ENCODE results near the gene HELZ.

The HELZ gene

GRCh38 chr17:67139289-67139688, 105.7 kb downstream of the HELZ start:
- H3K9ac ChIP-seq (ENCODE audit: low read depth, low read length) = no peak overlapping the region
- peaks cover 33% of the 10 kb centered on the region for H3K36me3 ChIP-seq (ENCODE audit: insufficient read depth, low read length)
- no peaks in the 10 kb centered on the region for H3K4me1 ChIP-seq (ENCODE audit: insufficient read depth, low read length)
- WGBS = no CpG with 5 or more reads among the region's 1 CpG
- no peaks in the 10 kb centered on the region for H3K27me3 ChIP-seq (ENCODE audit: insufficient read depth, low read length)
- H3K4me3 ChIP-seq (ENCODE audit: low read length) = no peak overlapping the region
- no peak overlapping the region for H3K27ac ChIP-seq (ENCODE audit: low read depth, low read length)
- no peaks in the 10 kb centered on the region for H3K9me3 ChIP-seq (ENCODE audit: insufficient read depth, low read depth, low read length)

- no peaks in the 10 kb centered on the region for H3K4me1 ChIP-seq (ENCODE audit: insufficient read depth, low read length)
- peaks cover 25% of the 10 kb centered on the region for H3K36me3 ChIP-seq (ENCODE audit: insufficient read depth, low read length)
- H3K27ac ChIP-seq (ENCODE audit: low read depth, low read length) = no peak overlapping the region
- no peaks in the 10 kb centered on the region for H3K27me3 ChIP-seq (ENCODE audit: insufficient read depth, low read length)
- no peak overlapping the region for H3K9ac ChIP-seq (ENCODE audit: low read depth, low read length)
- H3K4me3 ChIP-seq (ENCODE audit: low read length) = no peak overlapping the region
- H3K9me3 ChIP-seq (ENCODE audit: insufficient read depth, low read depth, low read length) = no peaks in the 10 kb centered on the region
Observed at GRCh38 chr17:67138392-67138791, 106.6 kb downstream of the HELZ start.

DNA sequence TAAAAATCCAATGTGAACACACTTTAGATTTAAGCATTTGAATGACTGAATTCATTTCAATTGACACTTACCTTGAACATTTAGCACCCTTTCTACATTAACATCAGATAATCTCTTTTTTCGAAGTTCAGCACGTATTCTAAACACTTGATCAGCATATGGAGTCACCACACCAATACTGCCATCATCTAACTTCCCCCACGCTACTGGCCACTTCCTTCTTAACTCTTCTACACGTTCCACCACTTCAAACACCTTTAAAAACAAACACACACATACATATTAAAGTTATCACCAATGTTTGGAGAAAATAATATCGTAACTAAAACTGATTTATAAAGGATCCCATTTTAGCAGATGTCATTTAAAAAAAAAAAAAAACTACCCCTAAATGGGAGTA, 107.1 kb downstream of the HELZ start:
- Histone ChIP-seq H3K9me3 (ENCODE audit: insufficient read depth, low read depth, low read length) (no peaks in the 10 kb centered on the region), H3K27ac (ENCODE audit: low read depth, low read length) (no peak overlapping the region), H3K4me3 (ENCODE audit: low read length) (no peak overlapping the region), H3K27me3 (ENCODE audit: insufficient read depth, low read length) (no peaks in the 10 kb centered on the region), H3K9ac (ENCODE audit: low read depth, low read length) (no peak overlapping the region), H3K36me3 (ENCODE audit: insufficient read depth, low read length) (peaks cover 25% of the 10 kb centered on the region), H3K4me1 (ENCODE audit: insufficient read depth, low read length) (no peaks in the 10 kb centered on the region)
- 93% methylated on average over 4 of the region's 5 CpGs for WGBS

- H3K9me3 ChIP-seq (ENCODE audit: insufficient read depth, low read depth, low read length) = no peaks in the 10 kb centered on the region
- H3K9ac ChIP-seq (ENCODE audit: low read depth, low read length) = no peak overlapping the region
- peaks cover 28% of the 10 kb centered on the region for H3K36me3 ChIP-seq (ENCODE audit: insufficient read depth, low read length)
- no peak overlapping the region for H3K4me3 ChIP-seq (ENCODE audit: low read length)
- H3K27ac ChIP-seq (ENCODE audit: low read depth, low read length) = no peak overlapping the region
- 95% methylated on average over 3 of the region's 3 CpGs for WGBS
- H3K27me3 ChIP-seq (ENCODE audit: insufficient read depth, low read length) = no peaks in the 10 kb centered on the region
- no peaks in the 10 kb centered on the region for H3K4me1 ChIP-seq (ENCODE audit: insufficient read depth, low read length)
Observed at GRCh38 chr17:67137026-67137370, 108.0 kb downstream of the HELZ start.

GRCh38 chr17:67136191-67137025, 108.6 kb downstream of the HELZ start:
- 88% methylated on average over 5 of the region's 5 CpGs for WGBS
- no peaks in the 10 kb centered on the region for H3K4me1 ChIP-seq (ENCODE audit: insufficient read depth, low read length)
- no peak overlapping the region for H3K4me3 ChIP-seq (ENCODE audit: low read length)
- H3K27ac ChIP-seq (ENCODE audit: low read depth, low read length) = no peak overlapping the region
- H3K9ac ChIP-seq (ENCODE audit: low read depth, low read length) = no peak overlapping the region
- H3K9me3 ChIP-seq (ENCODE audit: insufficient read depth, low read depth, low read length) = no peaks in the 10 kb centered on the region
- H3K27me3 ChIP-seq (ENCODE audit: insufficient read depth, low read length) = no peaks in the 10 kb centered on the region
- H3K36me3 ChIP-seq (ENCODE audit: insufficient read depth, low read length) = peaks cover 28% of the 10 kb centered on the region

- Histone ChIP-seq H3K36me3 (ENCODE audit: insufficient read depth, low read length) (peaks cover 37% of the 10 kb centered on the region), H3K27me3 (ENCODE audit: insufficient read depth, low read length) (no peaks in the 10 kb centered on the region), H3K9ac (ENCODE audit: low read depth, low read length) (no peak overlapping the region), H3K27ac (ENCODE audit: low read depth, low read length) (no peak overlapping the region), H3K9me3 (ENCODE audit: insufficient read depth, low read depth, low read length) (no peaks in the 10 kb centered on the region), H3K4me3 (ENCODE audit: low read length) (no peak overlapping the region), H3K4me1 (ENCODE audit: insufficient read depth, low read length) (no peaks in the 10 kb centered on the region)
Observed at GRCh38 chr17:67133161-67133560, 111.8 kb downstream of the HELZ start.

- Histone ChIP-seq H3K9ac (ENCODE audit: low read depth, low read length) (no peak overlapping the region), H3K27me3 (ENCODE audit: insufficient read depth, low read length) (no peaks in the 10 kb centered on the region), H3K27ac (ENCODE audit: low read depth, low read length) (no peak overlapping the region), H3K36me3 (ENCODE audit: insufficient read depth, low read length) (peaks cover 34% of the 10 kb centered on the region), H3K4me1 (ENCODE audit: insufficient read depth, low read length) (no peaks in the 10 kb centered on the region), H3K9me3 (ENCODE audit: insufficient read depth, low read depth, low read length) (no peaks in the 10 kb centered on the region), H3K4me3 (ENCODE audit: low read length) (no peak overlapping the region)
- WGBS = 95% methylated on average over 1 of the region's 1 CpG
Observed at GRCh38 chr17:67132366-67132765, 112.6 kb downstream of the HELZ start.

GRCh38 chr17:67130768-67131167, 114.2 kb downstream of the HELZ start:
- Histone ChIP-seq H3K36me3 (ENCODE audit: insufficient read depth, low read length) (peaks cover 25% of the 10 kb centered on the region), H3K4me3 (ENCODE audit: low read length) (no peak overlapping the region), H3K27ac (ENCODE audit: low read depth, low read length) (no peak overlapping the region), H3K27me3 (ENCODE audit: insufficient read depth, low read length) (no peaks in the 10 kb centered on the region), H3K9ac (ENCODE audit: low read depth, low read length) (no peak overlapping the region), H3K4me1 (ENCODE audit: insufficient read depth, low read length) (no peaks in the 10 kb centered on the region), H3K9me3 (ENCODE audit: insufficient read depth, low read depth, low read length) (no peaks in the 10 kb centered on the region)
- WGBS = 91% methylated on average over 4 of the region's 4 CpGs

DNA sequence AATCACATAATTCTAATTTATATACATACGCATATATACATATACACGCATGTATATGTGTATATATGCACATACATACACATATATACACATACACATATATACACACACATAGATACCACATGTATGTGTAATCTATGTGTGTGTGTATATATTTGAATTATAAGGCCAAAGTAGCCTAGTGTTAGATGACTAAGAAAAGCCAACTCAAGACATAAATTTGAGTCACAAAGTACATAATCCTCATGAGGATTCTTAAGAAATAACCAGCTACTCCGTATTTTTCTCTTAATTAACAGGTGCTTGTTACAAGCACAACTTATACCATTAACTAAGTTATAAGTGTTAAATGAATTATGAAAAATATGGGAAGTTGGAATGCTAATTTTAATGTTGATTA, 115.7 kb downstream of the HELZ start:
- Histone ChIP-seq H3K4me3 (ENCODE audit: low read length) (no peak overlapping the region), H3K9ac (ENCODE audit: low read depth, low read length) (no peak overlapping the region), H3K9me3 (ENCODE audit: insufficient read depth, low read depth, low read length) (no peaks in the 10 kb centered on the region), H3K36me3 (ENCODE audit: insufficient read depth, low read length) (peaks cover 25% of the 10 kb centered on the region), H3K27ac (ENCODE audit: low read depth, low read length) (no peak overlapping the region), H3K4me1 (ENCODE audit: insufficient read depth, low read length) (no peaks in the 10 kb centered on the region), H3K27me3 (ENCODE audit: insufficient read depth, low read length) (no peaks in the 10 kb centered on the region)
- 100% methylated on average over 1 of the region's 3 CpGs for whole genome bisulfite sequencing

DNA sequence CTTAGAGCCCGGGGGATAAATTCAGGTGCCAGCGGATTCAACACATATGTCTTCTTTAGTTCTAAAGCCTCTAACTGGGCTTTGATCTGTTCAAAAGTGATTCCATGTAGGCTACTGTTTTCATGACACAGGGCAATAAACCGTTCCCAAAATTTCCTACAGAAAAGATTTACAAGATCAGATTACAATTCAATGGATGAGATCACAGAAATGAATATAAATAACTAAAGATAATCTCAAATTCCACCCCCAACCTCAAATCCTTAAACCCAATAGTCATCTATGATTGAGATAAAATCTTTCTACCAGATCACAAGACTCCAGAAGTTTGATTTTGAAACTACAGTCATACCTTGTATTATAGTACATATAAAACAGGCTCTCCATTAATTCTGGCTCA, 116.3 kb downstream of the HELZ start:
- H3K9me3 ChIP-seq (ENCODE audit: insufficient read depth, low read depth, low read length) = no peaks in the 10 kb centered on the region
- WGBS = 85% methylated on average over 3 of the region's 3 CpGs
- H3K4me1 ChIP-seq (ENCODE audit: insufficient read depth, low read length) = no peaks in the 10 kb centered on the region
- no peak overlapping the region for H3K27ac ChIP-seq (ENCODE audit: low read depth, low read length)
- H3K36me3 ChIP-seq (ENCODE audit: insufficient read depth, low read length) = peaks cover 29% of the 10 kb centered on the region
- H3K4me3 ChIP-seq (ENCODE audit: low read length) = no peak overlapping the region
- H3K27me3 ChIP-seq (ENCODE audit: insufficient read depth, low read length) = no peaks in the 10 kb centered on the region
- no peak overlapping the region for H3K9ac ChIP-seq (ENCODE audit: low read depth, low read length)

- Histone ChIP-seq H3K36me3 (ENCODE audit: insufficient read depth, low read length) (peaks cover 36% of the 10 kb centered on the region), H3K27me3 (ENCODE audit: insufficient read depth, low read length) (no peaks in the 10 kb centered on the region), H3K9me3 (ENCODE audit: insufficient read depth, low read depth, low read length) (no peaks in the 10 kb centered on the region), H3K27ac (ENCODE audit: low read depth, low read length) (no peak overlapping the region), H3K4me3 (ENCODE audit: low read length) (no peak overlapping the region), H3K4me1 (ENCODE audit: insufficient read depth, low read length) (no peaks in the 10 kb centered on the region), H3K9ac (ENCODE audit: low read depth, low read length) (no peak overlapping the region)
- 97% methylated on average over 1 of the region's 2 CpGs for WGBS
Observed at GRCh38 chr17:67127925-67128324, 117.1 kb downstream of the HELZ start.

DNA sequence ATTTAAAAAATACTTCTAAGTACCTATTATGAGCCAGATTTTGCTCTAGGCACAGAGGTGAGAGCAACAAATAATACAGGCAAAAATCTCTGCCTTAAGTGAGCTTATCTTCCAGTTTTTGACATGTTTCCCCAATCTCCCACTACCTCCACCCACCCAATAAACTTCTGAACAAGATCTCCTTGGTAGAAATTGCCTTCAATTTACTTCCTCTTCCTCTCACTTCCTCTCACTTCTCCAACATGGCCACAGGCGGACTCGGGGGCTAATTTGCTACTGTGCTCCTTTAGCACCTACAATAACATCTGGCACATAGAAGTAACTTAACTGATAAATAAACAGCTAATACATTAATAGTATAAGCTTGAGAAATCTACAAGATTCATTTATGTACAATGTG, 118.0 kb downstream of the HELZ start:
- H3K9me3 ChIP-seq (ENCODE audit: insufficient read depth, low read depth, low read length) = no peaks in the 10 kb centered on the region
- 80% methylated on average over 2 of the region's 2 CpGs for WGBS
- H3K36me3 ChIP-seq (ENCODE audit: insufficient read depth, low read length) = peaks cover 38% of the 10 kb centered on the region
- H3K4me1 ChIP-seq (ENCODE audit: insufficient read depth, low read length) = no peaks in the 10 kb centered on the region
- no peak overlapping the region for H3K27ac ChIP-seq (ENCODE audit: low read depth, low read length)
- H3K4me3 ChIP-seq (ENCODE audit: low read length) = no peak overlapping the region
- H3K9ac ChIP-seq (ENCODE audit: low read depth, low read length) = no peak overlapping the region
- no peaks in the 10 kb centered on the region for H3K27me3 ChIP-seq (ENCODE audit: insufficient read depth, low read length)

Data from HUES64 (cell line).